HepG2 (cell line): ENCODE results near the gene ZMIZ1. TPM values are rescaled to one million over a fixed set of nuclear protein-coding genes. Genes with fewer than 3 reads are reported as not detected.
A peak's percentile ranks its signal among the peaks of the same experiment; 100 is the strongest.

Source experiments
- DMAP1 ChIP-seq: IDR thresholded peaks from 2 replicates; pipeline ENCODE4 v1.6.1; 2016
- DMTF1 ChIP-seq: sonication (generic); formaldehyde crosslinking; IDR thresholded peaks from 2 replicates; pipeline ENCODE4 v1.4.0; 2020; ENCODE audit warnings: mild to moderate bottlenecking, missing genetic modification reagents
- ETV5 ChIP-seq: IDR thresholded peaks from 2 replicates; pipeline ENCODE4 v1.6.1; 2018; ENCODE audit warnings: missing biosample characterization, missing genetic modification reagents, inconsistent platforms, borderline replicate concordance
- HINFP ChIP-seq: sonication (generic); formaldehyde crosslinking; IDR thresholded peaks from 2 replicates; pipeline ENCODE4 v1.4.0; 2020; ENCODE audit warnings: low read depth, mild to moderate bottlenecking, missing genetic modification reagents
- HNF1B ChIP-seq: sonication (generic); formaldehyde crosslinking; IDR thresholded peaks from 2 replicates; pipeline ENCODE4 v1.5.1; 2020; ENCODE audit warnings: mild to moderate bottlenecking, moderate library complexity, missing genetic modification reagents
- HNF4G ChIP-seq, 2 experiments: sonication (generic) in 1 of 2; formaldehyde crosslinking in 1 of 2; IDR thresholded peaks; 2 replicates each; pipeline versions ENCODE4 v1.4.0 to v1.6.1; 2011 to 2020; ENCODE audit warnings: borderline replicate concordance in 2 of 2, low read depth in 2 of 2, mild to moderate bottlenecking in 2 of 2, low read length in 1 of 2, missing genetic modification reagents in 1 of 2, moderate library complexity in 1 of 2
- LRRFIP1 ChIP-seq: sonication (generic); formaldehyde crosslinking; conservative IDR thresholded peaks from 2 replicates; pipeline ENCODE4 v1.4.0; 2020; ENCODE audit warnings: missing genetic modification reagents
- RARA ChIP-seq: IDR thresholded peaks from 2 replicates; pipeline ENCODE4 v1.6.1; 2016; ENCODE audit warnings: missing genetic modification reagents, missing compliant biosample characterization
- REXO4 ChIP-seq: sonication (generic); formaldehyde crosslinking; IDR thresholded peaks from 2 replicates; pipeline ENCODE4 v1.8.0; 2022; ENCODE audit warnings: missing genetic modification reagents, mild to moderate bottlenecking, borderline replicate concordance
- STAG1 ChIP-seq: sonication (generic); formaldehyde crosslinking; IDR thresholded peaks from 2 replicates; pipeline ENCODE4 v1.4.0; 2020; ENCODE audit warnings: missing genetic modification reagents
- ZFP91 ChIP-seq: sonication (generic); formaldehyde crosslinking; IDR thresholded peaks from 2 replicates; pipeline ENCODE4 v1.9.0; 2022; ENCODE audit warnings: missing genetic modification reagents, mild to moderate bottlenecking, borderline replicate concordance
- ZNF205 ChIP-seq: IDR thresholded peaks from 2 replicates; pipeline ENCODE4 v1.6.1; 2018; ENCODE audit warnings: missing biosample characterization, missing genetic modification reagents
- ZNF280B ChIP-seq: sonication (generic); formaldehyde crosslinking; IDR thresholded peaks from 2 replicates; pipeline ENCODE4 v1.5.0; 2020; ENCODE audit warnings: missing genetic modification reagents, mild to moderate bottlenecking, borderline replicate concordance
- ZNF549 ChIP-seq: sonication (generic); formaldehyde crosslinking; IDR thresholded peaks from 2 replicates; pipeline ENCODE4 v1.5.0; 2020; ENCODE audit warnings: missing genetic modification reagents
- ZNF562 ChIP-seq: sonication (generic); formaldehyde crosslinking; IDR thresholded peaks from 2 replicates; pipeline ENCODE4 v1.8.0; 2022; ENCODE audit warnings: missing genetic modification reagents, borderline replicate concordance
- ZNF569 ChIP-seq: sonication (generic); formaldehyde crosslinking; IDR thresholded peaks from 2 replicates; pipeline ENCODE4 v1.5.0; 2020; ENCODE audit warnings: mild to moderate bottlenecking, missing genetic modification reagents, moderate library complexity, borderline replicate concordance
- ZNF576 ChIP-seq: sonication (generic); formaldehyde crosslinking; IDR thresholded peaks from 2 replicates; pipeline ENCODE4 v1.4.0; 2020; ENCODE audit warnings: mild to moderate bottlenecking, missing genetic modification reagents
- polyA plus RNA-seq, 8 experiments: library from polyadenylated mRNA; depleted of rRNA in 3 of 8; stranded (reverse) in 7 of 8; unstranded in 1 of 8; fragments of >200 nt; fragmentation: Illumina TruSeq in 4 of 8; extraction: Trizol in 4 of 8; gene quantifications; 2 replicates each; pipeline versions ENCODE4 v1.2.1 to v1.2.3, GENCODE V29; 2011 to 2016; ENCODE audit warnings: low read depth in 4 of 8, missing spikeins in 1 of 8, mixed read lengths in 1 of 8; ENCODE audit not compliant: insufficient read depth in 1 of 8
- total RNA-seq, 5 experiments: library from RNA; depleted of rRNA; stranded (reverse); fragments of >200 nt; fragmentation: Illumina TruSeq; extraction: Trizol; gene quantifications; 2 replicates each; pipeline ENCODE4 v1.2.3, GENCODE V29; 2016; ENCODE audit warnings: low read depth in 1 of 5

The ZMIZ1 gene
- total and polyA plus RNA-seq, 2 of the 13 experiments (the other 11 are each of a cell fraction or from before 2014, with no cell fraction given), result 5.3 to 10.2 TPM

GRCh38 chr10:79024720-79025198 is 44.0 kb upstream of the ZMIZ1 start (continued):
- TF ChIP-seq LRRFIP1 (CRISPR knock-in tag), result no peak
- TF ChIP-seq REXO4, result no peak
- no peak for TF ChIP-seq HINFP (CRISPR knock-in tag)
- peak; percentile 7; the same call in 1 of the 2 replicates for TF ChIP-seq ZFP91 (CRISPR knock-in tag)
- TF ChIP-seq STAG1 (CRISPR knock-in tag), result no peak
- TF ChIP-seq HNF4G (IDR thresholded peaks at IDR 0.05; ENCODE audit: borderline replicate concordance, low read depth, low read length), result 0 out of 2 replicates have a peak, but pooled peaks have one; percentile 23
- no peak for TF ChIP-seq HNF4G (CRISPR knock-in tag; IDR thresholded peaks at IDR 0.05; ENCODE audit: borderline replicate concordance, low read depth)
- no peak for TF ChIP-seq ZNF576 (CRISPR knock-in tag)
- peak; percentile 26; the same call in 1 of the 2 replicates for TF ChIP-seq HNF1B (CRISPR knock-in tag)
- TF ChIP-seq ZNF280B (CRISPR knock-in tag), result no peak
- TF ChIP-seq DMAP1 (CRISPR knock-in tag), result no peak
- no peak; the same call in 1 of the 2 replicates for TF ChIP-seq ZNF205 (CRISPR knock-in tag)
- TF ChIP-seq ZNF569 (CRISPR knock-in tag), result no peak
- TF ChIP-seq ZNF562, result no peak
- TF ChIP-seq ETV5 (CRISPR knock-in tag), result no peak
- 0 out of 2 replicates have a peak, but pooled peaks have one; percentile 38 for TF ChIP-seq RARA (CRISPR knock-in tag)
- no peak for TF ChIP-seq ZNF549 (CRISPR knock-in tag)
- no peak for TF ChIP-seq DMTF1 (CRISPR knock-in tag)
